Neural crest cell (in vitro differentiated cells): ENCODE measurements around the gene SLC8A3. TPM values are rescaled to one million over a fixed set of nuclear protein-coding genes. Genes with fewer than 3 reads are reported as not detected.

Experiments used
- DNase-seq: peaks from one replicate; pipeline ENCODE4 v3.0.0; 2021; ENCODE audit warnings: low read depth, mixed read lengths, low spot score
- H3K27ac Mint-ChIP-seq: one replicate; pipeline ENCODE4 v1.8.0; 2021; ENCODE audit warnings: mild to moderate bottlenecking, mixed read lengths; ENCODE audit not compliant: unreplicated experiment
- H3K27me3 Mint-ChIP-seq: 2 replicates; pipeline ENCODE4 v1.8.0; 2021; ENCODE audit warnings: low read depth, mild to moderate bottlenecking, mixed read lengths
- H3K36me3 Mint-ChIP-seq: 2 replicates; pipeline ENCODE4 v1.8.0; 2021; ENCODE audit warnings: low read depth, mild to moderate bottlenecking, mixed read lengths
- H3K4me1 Mint-ChIP-seq: 2 replicates; pipeline ENCODE4 v1.8.0; 2021; ENCODE audit warnings: mixed read lengths
- H3K4me3 Mint-ChIP-seq: one replicate; pipeline ENCODE4 v1.8.0; 2021; ENCODE audit warnings: mild to moderate bottlenecking, mixed read lengths
- H3K9me3 Mint-ChIP-seq: 2 replicates; pipeline ENCODE4 v1.8.0; 2021; ENCODE audit warnings: mixed read lengths
- total RNA-seq: library from RNA; stranded (reverse); gene quantifications from 2 replicates; pipeline ENCODE4 v1.2.1, GENCODE V29; 2021
- TF ChIP-seq, protein P1 (sequence below): fragments of 200-600 bp; sonication (generic); conservative IDR thresholded peaks from 2 replicates; pipeline ENCODE4 v1.5.0; 2021; ENCODE audit warnings: antibody characterized with exemption, mild to moderate bottlenecking

The SLC8A3 gene
- total RNA-seq, 1 donor from 2014 or later = 1.2 TPM

DNA sequence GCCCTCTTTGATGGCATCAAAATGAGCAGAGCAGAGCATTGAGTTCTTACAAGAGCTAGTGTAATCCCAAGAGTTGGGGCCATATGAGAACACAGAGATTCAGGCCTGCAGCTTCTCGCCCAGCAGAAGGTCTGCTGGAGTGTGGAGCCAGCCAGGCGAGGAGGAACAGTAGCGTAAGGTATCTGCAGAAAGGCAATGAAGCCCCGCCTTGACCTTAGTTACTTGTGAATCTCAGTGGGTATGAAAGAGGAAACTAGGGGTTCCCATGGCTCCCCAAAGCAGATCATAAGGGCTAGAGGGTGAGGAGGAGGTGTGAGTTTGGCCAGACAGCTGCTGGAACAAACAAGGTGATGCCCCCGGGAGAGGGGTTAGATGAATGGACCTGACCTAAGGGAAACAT, 49.4 kb downstream of the SLC8A3 start:
- DNase-seq = no peak
- no peaks in the 10 kb centered on the region for H3K9me3 Mint-ChIP-seq
- H3K36me3 Mint-ChIP-seq = no peaks in the 10 kb centered on the region
- H3K4me1 Mint-ChIP-seq = no peaks in the 10 kb centered on the region
- H3K27ac Mint-ChIP-seq = no peak overlapping the region
- TF ChIP-seq, protein P1, sequence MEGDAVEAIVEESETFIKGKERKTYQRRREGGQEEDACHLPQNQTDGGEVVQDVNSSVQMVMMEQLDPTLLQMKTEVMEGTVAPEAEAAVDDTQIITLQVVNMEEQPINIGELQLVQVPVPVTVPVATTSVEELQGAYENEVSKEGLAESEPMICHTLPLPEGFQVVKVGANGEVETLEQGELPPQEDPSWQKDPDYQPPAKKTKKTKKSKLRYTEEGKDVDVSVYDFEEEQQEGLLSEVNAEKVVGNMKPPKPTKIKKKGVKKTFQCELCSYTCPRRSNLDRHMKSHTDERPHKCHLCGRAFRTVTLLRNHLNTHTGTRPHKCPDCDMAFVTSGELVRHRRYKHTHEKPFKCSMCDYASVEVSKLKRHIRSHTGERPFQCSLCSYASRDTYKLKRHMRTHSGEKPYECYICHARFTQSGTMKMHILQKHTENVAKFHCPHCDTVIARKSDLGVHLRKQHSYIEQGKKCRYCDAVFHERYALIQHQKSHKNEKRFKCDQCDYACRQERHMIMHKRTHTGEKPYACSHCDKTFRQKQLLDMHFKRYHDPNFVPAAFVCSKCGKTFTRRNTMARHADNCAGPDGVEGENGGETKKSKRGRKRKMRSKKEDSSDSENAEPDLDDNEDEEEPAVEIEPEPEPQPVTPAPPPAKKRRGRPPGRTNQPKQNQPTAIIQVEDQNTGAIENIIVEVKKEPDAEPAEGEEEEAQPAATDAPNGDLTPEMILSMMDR = no peak
- no peak overlapping the region for H3K4me3 Mint-ChIP-seq
- H3K27me3 Mint-ChIP-seq = peaks cover 24% of the 10 kb centered on the region

DNA sequence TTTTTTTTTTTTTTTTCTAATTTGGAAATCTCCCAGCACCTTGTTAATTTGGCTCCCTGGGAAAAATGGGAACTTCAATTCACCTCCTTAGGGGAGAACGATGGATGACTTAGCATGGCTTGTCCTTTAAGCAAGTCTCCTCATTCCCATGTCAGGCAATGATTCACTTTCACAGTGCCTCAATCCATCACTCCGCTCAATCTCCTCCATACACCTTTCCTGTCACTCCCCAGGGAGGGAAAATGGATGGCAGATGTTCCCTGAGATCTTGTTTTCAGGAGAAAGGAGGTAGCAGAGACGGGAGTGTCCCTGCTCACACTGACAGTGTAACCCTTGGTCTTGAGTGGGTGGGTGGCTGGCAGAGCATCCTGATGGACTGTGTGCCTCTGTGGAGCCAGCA, 51.0 kb downstream of the SLC8A3 start:
- no peak for DNase-seq
- Mint-ChIP-seq H3K27ac (no peak overlapping the region), H3K4me1 (no peaks in the 10 kb centered on the region), H3K4me3 (no peak overlapping the region), H3K27me3 (peaks cover 27% of the 10 kb centered on the region), H3K36me3 (no peaks in the 10 kb centered on the region), H3K9me3 (no peaks in the 10 kb centered on the region)
- TF ChIP-seq, protein P1 = no peak

DNA sequence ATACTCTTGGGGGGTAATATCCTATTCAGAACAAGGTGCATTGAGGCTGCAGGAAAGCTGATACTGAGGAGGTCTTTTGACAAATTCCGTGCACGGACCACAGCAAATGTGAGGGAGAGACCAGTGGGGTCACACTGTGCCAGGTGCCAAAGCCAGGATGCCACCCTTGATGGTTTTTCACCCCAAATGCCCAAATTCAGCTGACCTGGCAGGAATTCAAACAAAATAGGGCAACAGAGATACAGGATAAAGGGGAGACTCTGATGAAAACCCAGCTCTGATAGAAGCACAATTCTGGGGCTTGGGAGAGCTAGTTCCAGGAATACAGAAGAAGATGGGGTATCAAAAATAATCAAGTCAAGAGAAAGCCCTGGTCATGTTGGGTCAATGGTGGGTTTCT, 55.3 kb downstream of the SLC8A3 start:
- DNase-seq = no peak
- Mint-ChIP-seq H3K9me3 (no peaks in the 10 kb centered on the region), H3K4me1 (no peaks in the 10 kb centered on the region), H3K27ac (no peak overlapping the region), H3K4me3 (no peak overlapping the region), H3K27me3 (peaks cover 18% of the 10 kb centered on the region), H3K36me3 (no peaks in the 10 kb centered on the region)
- TF ChIP-seq, protein P1 = no peak

DNA sequence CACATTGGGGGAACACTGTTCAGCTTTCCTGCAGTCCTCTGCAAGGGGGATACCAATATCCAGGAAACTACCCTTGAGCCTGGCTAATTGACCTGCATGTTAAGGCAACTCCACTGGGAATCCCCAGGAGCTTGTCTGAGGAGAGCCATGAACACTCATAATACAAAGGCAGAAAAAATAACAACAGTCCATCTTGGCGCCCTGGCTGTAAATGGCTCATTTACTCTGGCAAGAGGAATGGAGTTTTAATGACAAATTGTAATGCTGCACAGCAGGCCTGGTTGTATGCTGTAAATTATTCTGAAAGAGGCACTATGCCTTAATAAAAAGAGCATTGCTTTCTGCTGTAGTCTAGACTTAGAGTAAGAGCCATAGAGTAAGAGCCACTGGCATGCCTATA, 58.3 kb downstream of the SLC8A3 start:
- Mint-ChIP-seq H3K27me3 (peaks cover 19% of the 10 kb centered on the region), H3K4me3 (no peak overlapping the region)

DNA sequence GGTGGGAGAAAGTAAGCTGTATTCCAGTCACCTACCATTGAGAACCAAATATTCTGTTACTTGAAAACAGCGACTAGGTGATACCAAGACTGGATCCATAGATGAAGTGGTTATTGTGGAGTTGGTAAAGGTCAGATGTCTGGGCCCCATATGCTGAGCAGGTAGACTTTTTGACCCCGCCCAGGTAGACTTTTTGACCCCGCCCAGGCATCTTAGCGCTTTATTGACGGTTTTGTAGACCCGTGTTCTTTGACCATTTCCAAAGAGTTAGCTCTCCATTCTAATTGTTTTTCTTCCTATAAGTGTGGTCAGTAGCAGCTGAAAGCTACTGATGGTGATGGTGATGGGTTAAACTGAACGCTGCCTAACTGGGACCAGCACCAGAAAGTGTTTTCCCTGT, 61.6 kb downstream of the SLC8A3 start:
- H3K27ac Mint-ChIP-seq = no peak overlapping the region
- DNase-seq = no peak
- no peaks in the 10 kb centered on the region for H3K9me3 Mint-ChIP-seq
- TF ChIP-seq, protein P1 = no peak
- peaks cover 10% of the 10 kb centered on the region for H3K27me3 Mint-ChIP-seq
- H3K4me3 Mint-ChIP-seq = no peak overlapping the region
- no peaks in the 10 kb centered on the region for H3K36me3 Mint-ChIP-seq
- peaks cover 11% of the 10 kb centered on the region for H3K4me1 Mint-ChIP-seq

More for the DNA sequence above, 58.3 kb downstream of the SLC8A3 start:
- no peak overlapping the region for H3K27ac Mint-ChIP-seq
- no peaks in the 10 kb centered on the region for H3K36me3 Mint-ChIP-seq
- TF ChIP-seq, protein P1 = no peak
- DNase-seq = no peak
- H3K4me1 Mint-ChIP-seq = no peaks in the 10 kb centered on the region
- H3K9me3 Mint-ChIP-seq = no peaks in the 10 kb centered on the region

DNA sequence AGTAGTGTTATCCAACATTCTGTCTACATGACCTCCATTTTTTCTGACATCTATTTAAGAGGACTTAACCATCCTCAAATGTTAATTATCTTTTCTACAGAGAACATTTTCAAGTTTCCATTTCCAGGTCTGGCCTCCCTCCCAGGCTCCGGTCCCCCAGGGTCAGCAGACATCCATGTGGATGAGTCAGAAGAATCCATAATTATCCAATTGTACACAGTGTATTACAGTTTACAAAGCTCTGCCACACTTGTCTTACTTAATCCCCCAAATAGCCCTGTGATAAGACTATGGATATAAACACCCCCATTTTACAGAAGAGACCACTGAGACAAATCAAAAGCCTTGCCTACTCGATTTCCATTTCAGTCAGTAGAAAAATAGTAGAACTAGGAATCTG, 65.0 kb downstream of the SLC8A3 start:
- Mint-ChIP-seq H3K36me3 (no peaks in the 10 kb centered on the region), H3K27me3 (peaks cover 3% of the 10 kb centered on the region), H3K4me1 (peaks cover 28% of the 10 kb centered on the region), H3K9me3 (no peaks in the 10 kb centered on the region), H3K27ac (no peak overlapping the region), H3K4me3 (no peak overlapping the region)
- TF ChIP-seq, protein P1 = no peak
- no peak for DNase-seq
